GM12874 (cell line): ENCODE results near the gene GPD1.

Experiments
- TF ChIP-seq, protein P1 (sequence below): IDR thresholded peaks from 2 replicates; pipeline ENCODE4 v1.5.1; 2011; ENCODE audit warnings: low read depth, mild to moderate bottlenecking, control low read depth, low read length, moderate library complexity; ENCODE audit not compliant: insufficient read depth

The GPD1 gene

DNA sequence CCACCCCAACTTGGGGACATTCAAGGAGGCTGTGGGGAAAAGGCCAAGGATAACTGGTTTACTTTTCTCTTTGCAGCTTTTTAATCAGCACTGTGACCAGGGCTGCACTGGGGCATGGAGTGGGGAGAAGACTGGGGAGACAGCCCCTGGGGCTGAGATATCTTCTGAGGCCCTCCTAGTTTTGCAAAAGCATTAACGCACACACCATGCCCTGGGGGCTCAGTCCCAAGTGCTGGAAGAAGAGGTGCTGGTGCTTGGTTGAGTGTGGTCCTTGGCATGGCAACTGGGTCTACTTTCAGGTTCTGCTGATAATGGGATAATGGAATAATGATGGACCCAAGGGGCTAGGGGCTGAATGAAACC lies 28.0 kb upstream of the GPD1 start:
- TF ChIP-seq, protein P1, sequence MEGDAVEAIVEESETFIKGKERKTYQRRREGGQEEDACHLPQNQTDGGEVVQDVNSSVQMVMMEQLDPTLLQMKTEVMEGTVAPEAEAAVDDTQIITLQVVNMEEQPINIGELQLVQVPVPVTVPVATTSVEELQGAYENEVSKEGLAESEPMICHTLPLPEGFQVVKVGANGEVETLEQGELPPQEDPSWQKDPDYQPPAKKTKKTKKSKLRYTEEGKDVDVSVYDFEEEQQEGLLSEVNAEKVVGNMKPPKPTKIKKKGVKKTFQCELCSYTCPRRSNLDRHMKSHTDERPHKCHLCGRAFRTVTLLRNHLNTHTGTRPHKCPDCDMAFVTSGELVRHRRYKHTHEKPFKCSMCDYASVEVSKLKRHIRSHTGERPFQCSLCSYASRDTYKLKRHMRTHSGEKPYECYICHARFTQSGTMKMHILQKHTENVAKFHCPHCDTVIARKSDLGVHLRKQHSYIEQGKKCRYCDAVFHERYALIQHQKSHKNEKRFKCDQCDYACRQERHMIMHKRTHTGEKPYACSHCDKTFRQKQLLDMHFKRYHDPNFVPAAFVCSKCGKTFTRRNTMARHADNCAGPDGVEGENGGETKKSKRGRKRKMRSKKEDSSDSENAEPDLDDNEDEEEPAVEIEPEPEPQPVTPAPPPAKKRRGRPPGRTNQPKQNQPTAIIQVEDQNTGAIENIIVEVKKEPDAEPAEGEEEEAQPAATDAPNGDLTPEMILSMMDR = no peak

DNA sequence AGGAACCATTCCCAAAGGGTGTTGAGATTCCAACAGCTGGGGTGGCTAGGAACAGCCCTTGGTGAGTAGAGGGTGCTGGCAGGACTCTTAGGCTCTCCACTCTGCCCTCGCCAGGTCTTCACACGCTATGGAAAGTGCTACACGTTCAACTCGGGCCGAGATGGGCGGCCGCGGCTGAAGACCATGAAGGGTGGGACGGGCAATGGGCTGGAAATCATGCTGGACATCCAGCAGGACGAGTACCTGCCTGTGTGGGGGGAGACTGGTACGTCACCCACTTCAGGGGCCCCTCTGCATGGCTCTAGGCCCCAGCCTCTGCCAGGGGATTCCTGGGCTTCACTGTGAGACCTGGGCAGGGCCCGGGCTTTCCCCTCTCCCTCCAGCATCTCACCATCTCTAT lies 26.7 kb upstream of the GPD1 start:
- TF ChIP-seq, protein P1 = no peak

DNA sequence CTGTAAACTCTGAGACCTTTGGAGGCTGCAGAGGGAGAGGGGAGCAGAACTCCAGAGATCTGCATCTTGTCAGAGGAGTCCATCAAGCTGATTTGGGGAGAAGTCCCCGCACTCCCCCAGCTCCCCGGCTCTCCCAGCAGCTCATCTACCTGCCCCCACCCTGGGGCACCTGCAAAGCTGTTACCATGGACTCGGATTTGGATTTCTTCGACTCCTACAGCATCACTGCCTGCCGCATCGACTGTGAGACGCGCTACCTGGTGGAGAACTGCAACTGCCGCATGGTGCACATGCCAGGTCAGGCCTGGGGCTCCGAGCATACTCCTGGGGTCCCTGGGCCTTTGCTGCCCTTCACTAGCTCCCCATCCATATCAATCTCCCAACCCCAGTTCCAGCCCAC lies 25.5 kb upstream of the GPD1 start:
- TF ChIP-seq, protein P1 = no peak

DNA sequence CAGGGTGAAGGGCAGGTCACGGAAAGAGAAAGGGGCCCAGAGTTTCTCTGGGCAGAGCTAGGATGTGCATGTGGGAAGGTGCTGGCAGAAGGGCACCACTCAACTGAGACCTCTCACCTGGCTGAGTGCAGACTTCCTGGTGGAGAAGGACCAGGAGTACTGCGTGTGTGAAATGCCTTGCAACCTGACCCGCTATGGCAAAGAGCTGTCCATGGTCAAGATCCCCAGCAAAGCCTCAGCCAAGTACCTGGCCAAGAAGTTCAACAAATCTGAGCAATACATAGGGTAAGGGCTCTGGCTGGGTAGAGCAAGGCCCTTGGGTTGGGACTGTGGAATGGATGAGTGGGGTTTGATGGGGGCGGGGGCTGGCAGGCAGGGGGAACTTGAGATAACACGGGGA lies 24.0 kb upstream of the GPD1 start:
- TF ChIP-seq, protein P1 = no peak

DNA sequence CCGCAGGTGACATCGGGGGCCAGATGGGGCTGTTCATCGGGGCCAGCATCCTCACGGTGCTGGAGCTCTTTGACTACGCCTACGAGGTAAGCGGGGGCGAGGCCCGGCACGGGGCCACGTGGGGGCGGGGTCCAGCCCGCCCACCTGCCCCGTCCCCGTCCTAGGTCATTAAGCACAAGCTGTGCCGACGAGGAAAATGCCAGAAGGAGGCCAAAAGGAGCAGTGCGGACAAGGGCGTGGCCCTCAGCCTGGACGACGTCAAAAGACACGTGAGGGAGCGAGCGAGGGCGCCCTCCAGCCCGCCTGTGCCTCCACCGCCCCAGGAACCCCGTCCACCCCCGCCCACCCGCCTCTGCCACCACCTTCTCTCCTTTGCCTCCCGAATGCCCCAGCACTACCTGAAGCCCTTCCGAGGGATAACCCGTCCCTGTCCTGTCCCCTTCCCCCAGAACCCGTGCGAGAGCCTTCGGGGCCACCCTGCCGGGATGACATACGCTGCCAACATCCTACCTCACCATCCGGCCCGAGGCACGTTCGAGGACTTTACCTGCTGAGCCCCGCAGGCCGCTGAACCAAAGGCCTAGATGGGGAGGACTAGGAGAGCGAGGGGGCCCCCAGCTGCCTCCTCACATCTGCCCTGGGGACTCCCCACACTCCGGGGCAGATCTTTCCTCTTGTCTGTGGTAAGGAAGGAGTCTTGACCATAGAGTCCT lies 22.6 kb upstream of the GPD1 start:
- TF ChIP-seq, protein P1 = no peak

DNA sequence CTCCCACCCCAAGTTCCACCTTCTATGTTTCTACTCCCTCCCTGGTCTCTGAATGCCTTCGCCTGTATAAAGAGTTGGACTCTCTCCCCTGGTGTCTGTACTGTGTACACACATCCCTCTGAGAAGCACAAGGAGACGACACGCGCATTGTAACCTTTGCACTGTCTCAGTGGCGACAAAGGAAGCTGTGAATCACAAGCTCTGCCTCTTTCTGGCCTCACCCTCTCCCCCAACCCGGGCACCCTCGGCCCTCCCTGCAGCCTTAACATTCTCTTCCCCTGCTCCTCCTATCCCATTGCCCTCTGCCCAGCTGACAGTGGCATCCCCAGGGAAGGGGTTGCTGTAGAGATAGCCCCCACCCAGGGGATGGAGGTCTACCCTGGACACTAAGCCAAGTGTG lies 21.2 kb upstream of the GPD1 start:
- TF ChIP-seq, protein P1 = no peak

DNA sequence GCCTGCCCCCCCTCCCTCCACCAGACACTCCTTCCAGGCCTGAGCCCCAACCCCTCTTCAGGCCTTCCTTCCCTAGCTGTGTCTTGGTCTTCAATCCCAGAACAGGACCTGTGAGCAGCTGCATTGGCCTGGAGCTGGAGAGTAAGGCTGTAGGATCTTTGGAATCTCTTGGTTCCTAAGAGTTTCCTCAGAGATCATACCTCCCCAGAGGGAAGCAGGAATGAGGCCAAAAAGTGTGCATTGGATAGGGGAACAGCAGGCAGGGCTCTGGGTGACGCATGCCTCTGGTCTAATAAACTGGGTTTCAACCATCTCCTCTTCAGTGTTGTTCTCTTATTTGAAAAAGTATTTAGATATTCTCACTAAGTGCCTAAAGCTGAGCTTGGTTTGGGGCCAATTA lies 20.5 kb upstream of the GPD1 start:
- TF ChIP-seq, protein P1 = no peak
